B cell (primary cell): ENCODE data around the gene NOL9. TPM values are rescaled to one million over a fixed set of nuclear protein-coding genes. Genes with fewer than 3 reads are reported as not detected.

Experiments used
- ATAC-seq: fragments of 200-7000 bp; cut with Tn5 transposase; one replicate; pipeline ENCODE4 v1.10.0; 2021; ENCODE audit warnings: low read depth, mild to moderate bottlenecking, moderate number of reproducible peaks, moderate library complexity
- CTCF ChIA-PET: fragments of 350-600 bp; sonication (Branson Sonifier 250); formaldehyde crosslinking; loops from one replicate; lab custom pipeline; 2021; ENCODE audit warnings: antibody characterized with exemption, inconsistent platforms; lab: Charles Lee
- POLR2A ChIA-PET: fragments of 350-600 bp; sonication (Branson Sonifier 250); formaldehyde crosslinking; loops from one replicate; lab custom pipeline; 2021; ENCODE audit warnings: antibody characterized with exemption; lab: Charles Lee
- DNase-seq: peaks from one replicate; pipeline ENCODE4 v3.0.0; 2013
- H2AFZ ChIP-seq: 2 replicates; pipeline ENCODE4 v1.6.1; 2012; ENCODE audit warnings: mild to moderate bottlenecking, low read depth, low read length; ENCODE audit not compliant: insufficient read depth, poor library complexity, severe bottlenecking
- H3K27ac ChIP-seq, 2 donors: 1 replicate in 1 of 2; 2 replicates in 1 of 2; pipeline ENCODE4 v1.5.1; 2012 to 2013; ENCODE audit warnings: low read length in 2 of 2, mild to moderate bottlenecking in 2 of 2, moderate library complexity in 1 of 2
- H3K27me3 ChIP-seq, 4 experiments: fragments of 200-600 bp in 1 of 4; sonication (generic) in 1 of 4; replicated peaks in 1 of 4; 1 replicate in 2 of 4; 2 replicates in 2 of 4; pipeline versions ENCODE4 v1.6.1 to v1.7.0; 2013 to 2016; ENCODE audit warnings: low read length in 3 of 4, mild to moderate bottlenecking in 2 of 4, mixed read lengths in 1 of 4, moderate library complexity in 1 of 4; ENCODE audit not compliant: insufficient read depth in 4 of 4, control insufficient read depth in 3 of 4; ENCODE audit errors: control extremely low read depth in 1 of 4
- H3K36me3 ChIP-seq, 2 experiments: replicated peaks in 1 of 2; 1 replicate in 1 of 2; 2 replicates in 1 of 2; pipeline versions ENCODE4 v1.6.1 to v1.7.1; 2013; ENCODE audit warnings: low read length in 1 of 2; ENCODE audit not compliant: insufficient read depth in 2 of 2, control insufficient read depth in 1 of 2; ENCODE audit errors: control extremely low read depth in 1 of 2, extremely low read depth in 1 of 2
- H3K4me1 ChIP-seq, 2 donors: fragments of 200-600 bp in 1 of 2; sonication (generic) in 1 of 2; 1 replicate in 1 of 2; 2 replicates in 1 of 2; pipeline versions ENCODE4 v1.5.1 to v1.6.1; 2013 to 2017; ENCODE audit warnings: low read length in 2 of 2; ENCODE audit not compliant: control insufficient read depth in 2 of 2, insufficient read depth in 2 of 2
- H3K4me2 ChIP-seq: replicated peaks from 2 replicates; pipeline ENCODE3; 2012; ENCODE audit warnings: mild to moderate bottlenecking, low read depth, low read length; ENCODE audit not compliant: poor library complexity, severe bottlenecking
- H3K4me3 ChIP-seq, 5 experiments: fragments of 200-600 bp in 1 of 5; sonication (generic) in 1 of 5; 1 replicate in 3 of 5; 2 replicates in 2 of 5; pipeline versions ENCODE4 v1.5.1 to v1.7.0; 2011 to 2016; ENCODE audit warnings: low read length in 4 of 5, mild to moderate bottlenecking in 4 of 5, low read depth in 2 of 5, control low read depth in 1 of 5, moderate library complexity in 1 of 5; ENCODE audit not compliant: insufficient read depth in 1 of 5; ENCODE audit errors: control extremely low read depth in 1 of 5, extremely low read depth in 1 of 5
- H3K79me2 ChIP-seq: fragments of 200-600 bp; sonication (generic); one replicate; pipeline ENCODE4 v1.6.0; 2016; ENCODE audit warnings: low read length; ENCODE audit not compliant: control insufficient read depth, insufficient read depth
- H3K9ac ChIP-seq: fragments of 200-600 bp; sonication (generic); 2 replicates; pipeline ENCODE4 v1.6.1; 2017; ENCODE audit warnings: mild to moderate bottlenecking, low read length, moderate library complexity
- H3K9me3 ChIP-seq, 3 donors: one replicate each; pipeline versions ENCODE4 v1.6.1 to v1.7.1; 2013; ENCODE audit warnings: low read length in 2 of 3; ENCODE audit not compliant: control insufficient read depth in 2 of 3, insufficient read depth in 1 of 3; ENCODE audit errors: control extremely low read depth in 1 of 3
- H4K20me1 ChIP-seq: 2 replicates; pipeline ENCODE4 v1.6.0; 2012; ENCODE audit warnings: mild to moderate bottlenecking, low read length; ENCODE audit not compliant: insufficient read depth, control insufficient read depth, poor library complexity, severe bottlenecking
- H3K27ac Mint-ChIP-seq: one replicate; pipeline ENCODE4 v1.8.0; 2021; ENCODE audit warnings: mixed read lengths
- H3K27me3 Mint-ChIP-seq: one replicate; pipeline ENCODE4 v1.8.0; 2021; ENCODE audit warnings: mixed read lengths
- H3K4me1 Mint-ChIP-seq: one replicate; pipeline ENCODE4 v1.8.0; 2021; ENCODE audit warnings: mixed read lengths
- H3K4me3 Mint-ChIP-seq: one replicate; pipeline ENCODE4 v1.8.0; 2021; ENCODE audit warnings: mixed read lengths
- H3K9me3 Mint-ChIP-seq: one replicate; pipeline ENCODE4 v1.8.0; 2022; ENCODE audit warnings: mixed read lengths; ENCODE audit not compliant: insufficient read depth
- CTCF ChIP-seq: fragments of 200-600 bp; IDR thresholded peaks from one replicate; pipeline ENCODE4 v1.8.0; 2022; ENCODE audit warnings: antibody characterized with exemption, mild to moderate bottlenecking
- EZH2 ChIP-seq: IDR thresholded peaks from 2 replicates; pipeline ENCODE4 v1.6.1; 2012; ENCODE audit warnings: borderline replicate concordance, low read depth, mild to moderate bottlenecking, moderate library complexity, low read length; ENCODE audit not compliant: insufficient read depth, poor library complexity, severe bottlenecking
- WGBS: methylation state at CpG from one replicate; pipeline ENCODE4 v1.1.5; 2013; ENCODE audit warnings: missing lambda C conversion rate; ENCODE audit not compliant: insufficient coverage; 5-methylcytosine and 5-hydroxymethylcytosine counted together
- intact Hi-C: fragments of 100-400 bp; cut with micrococcal nuclease; formaldehyde crosslinking; loops from one replicate; pipeline ENCODE4 v1.10.0; 2022
- polyA plus RNA-seq: library from polyadenylated mRNA; depleted of rRNA; stranded (reverse); fragments of >200 nt; gene quantifications from 2 replicates; pipeline ENCODE4 v1.2.3, GENCODE V29; 2012
- total RNA-seq, 2 donors: library from RNA; stranded (reverse); fragments of 120-200 nt in 1 of 2; gene quantifications; 1 replicate in 1 of 2; 2 replicates in 1 of 2; pipeline versions ENCODE4 v1.2.3 to v1.2.4, GENCODE V29; 2013 to 2022

Gene NOL9
- total and polyA plus RNA-seq, 2 donors (not counting 1 experiment from before 2014, with no cell fraction given): 23.8 to 49.5 TPM

GRCh38 chr1:6570987-6571386 is 16.7 kb upstream of the NOL9 start:
- DNase-seq (no peak), ATAC-seq (no peak)
- no peak for TF ChIP-seq EZH2
- no peak for TF ChIP-seq CTCF
- H3K9ac ChIP-seq: no peak overlapping the region
- H3K4me3 ChIP-seq: no peak overlapping the region
- ChIA-PET CTCF (interaction anchor here (1.5 kb wide), 1 partner anchor 10 kb away, joined by 3 read pairs; no protein-coding TSS in a partner anchor), POLR2A (no interaction called here)
- H4K20me1 ChIP-seq: no peaks in the 10 kb centered on the region
- H3K4me2 ChIP-seq: no peak overlapping the region
- H3K9me3 Mint-ChIP-seq: no peaks in the 10 kb centered on the region
- 70% methylated on average over 5 of the region's 5 CpGs for WGBS
- H3K27ac ChIP-seq: no peak overlapping the region
- no peaks in the 10 kb centered on the region for H3K4me1 ChIP-seq
- peaks cover 0 to 6% (median 0%) of the 10 kb centered on the region in 3 donors for H3K9me3 ChIP-seq
- H3K36me3 ChIP-seq: no peaks in the 10 kb centered on the region
- no peaks in the 10 kb centered on the region for H3K4me1 Mint-ChIP-seq
- intact Hi-C loops: no loop called here
- peaks cover 0 to 3% (median 0%) of the 10 kb centered on the region in 4 experiments for H3K27me3 ChIP-seq
- no peak overlapping the region for H2AFZ ChIP-seq
- no peak overlapping the region for H3K27ac Mint-ChIP-seq
- no peaks in the 10 kb centered on the region for H3K79me2 ChIP-seq
- peaks cover 20% of the 10 kb centered on the region for H3K27me3 Mint-ChIP-seq
- H3K4me3 Mint-ChIP-seq: no peak overlapping the region

GRCh38 chr1:6570100-6570499 is 15.8 kb upstream of the NOL9 start:
- intact Hi-C loops: no loop called here
- 100% methylated on average over 1 of the region's 3 CpGs for WGBS

More at GRCh38 chr1:6570100-6570499, 15.8 kb upstream of the NOL9 start:
- peaks cover 20% of the 10 kb centered on the region for H3K27me3 Mint-ChIP-seq
- H3K4me1 Mint-ChIP-seq: no peaks in the 10 kb centered on the region
- CTCF ChIA-PET: interaction anchor here (0.7 to 1.5 kb wide), 2 partner anchors 10 to 1789 kb away, joined by 3 read pairs; no protein-coding TSS in a partner anchor
- no peak overlapping the region for H3K27ac Mint-ChIP-seq
- H3K9me3 Mint-ChIP-seq: no peaks in the 10 kb centered on the region
- Histone ChIP-seq H3K27me3 (peaks cover 0 to 3% (median 0%) of the 10 kb centered on the region in 4 experiments), H3K4me1 (no peaks in the 10 kb centered on the region), H2AFZ (no peak overlapping the region), H3K4me3 (no peak overlapping the region), H3K36me3 (no peaks in the 10 kb centered on the region), H4K20me1 (no peaks in the 10 kb centered on the region), H3K27ac (no peak overlapping the region), H3K9me3 (peaks cover 0 to 6% (median 0%) of the 10 kb centered on the region in 3 donors), H3K9ac (no peak overlapping the region), H3K4me2 (no peak overlapping the region), H3K79me2 (no peaks in the 10 kb centered on the region)
- POLR2A ChIA-PET: no interaction called here
- ATAC-seq (no peak), DNase-seq (no peak)
- TF ChIP-seq CTCF (no peak), EZH2 (no peak)
- no peak overlapping the region for H3K4me3 Mint-ChIP-seq
